Keratinocyte (primary cell): ENCODE data around the gene SSTR5. TPM values are rescaled to one million over a fixed set of nuclear protein-coding genes. Genes with fewer than 3 reads are reported as not detected.

ENCODE experiments used
- DNase-seq: peaks from one replicate; pipeline ENCODE4 v3.0.0-alpha.2; 2011; ENCODE audit warnings: low read depth, missing footprints, low spot score
- FAIRE-seq: peaks from 2 replicates; lab custom pipeline; 2011; peaks lifted over from hg19 to GRCh38; lab: Jason Lieb, UNC
- H2AFZ ChIP-seq: 2 replicates; pipeline ENCODE4 v1.6.0; 2012; ENCODE audit warnings: low read length, control low read depth, inconsistent platforms; ENCODE audit not compliant: control insufficient read depth
- H3K27ac ChIP-seq: 2 replicates; pipeline ENCODE4 v1.5.1; 2011; ENCODE audit warnings: low read length; ENCODE audit not compliant: control insufficient read depth, insufficient read depth
- H3K27me3 ChIP-seq: 3 replicates; pipeline ENCODE4 v1.6.0; 2011; ENCODE audit warnings: low read length; ENCODE audit not compliant: control insufficient read depth, insufficient read depth; ENCODE audit errors: extremely low read depth
- H3K36me3 ChIP-seq, 2 experiments: 2 replicates in 1 of 2; 3 replicates in 1 of 2; pipeline ENCODE4 v1.5.1; 2011; ENCODE audit warnings: low read length in 2 of 2, mild to moderate bottlenecking in 1 of 2; ENCODE audit not compliant: control insufficient read depth in 2 of 2, insufficient read depth in 2 of 2; ENCODE audit errors: extremely low read depth in 1 of 2
- H3K4me1 ChIP-seq: 3 replicates; pipeline ENCODE4 v1.5.1; 2011; ENCODE audit warnings: low read length; ENCODE audit not compliant: control insufficient read depth, insufficient read depth; ENCODE audit errors: extremely low read depth
- H3K4me2 ChIP-seq: 3 replicates; pipeline ENCODE4 v1.6.0; 2011; ENCODE audit warnings: low read depth, low read length; ENCODE audit not compliant: control insufficient read depth, insufficient read depth; ENCODE audit errors: extremely low read depth
- H3K4me3 ChIP-seq, 3 experiments: fragments of 200-600 bp in 1 of 3; sonication (generic) in 1 of 3; 2 replicates in 2 of 3; 3 replicates in 1 of 3; pipeline ENCODE4 v1.5.1; 2011 to 2016; ENCODE audit warnings: low read length in 3 of 3, mild to moderate bottlenecking in 3 of 3, control low read depth in 2 of 3, inconsistent platforms in 1 of 3, low read depth in 1 of 3, mixed read lengths in 1 of 3, mixed run types in 1 of 3, moderate library complexity in 1 of 3; ENCODE audit not compliant: control insufficient read depth in 2 of 3, insufficient read depth in 2 of 3; ENCODE audit errors: extremely low read depth in 1 of 3
- H3K79me2 ChIP-seq: 2 replicates; pipeline ENCODE4 v1.6.0; 2012; ENCODE audit warnings: low read length; ENCODE audit not compliant: control insufficient read depth, insufficient read depth
- H3K9ac ChIP-seq: 3 replicates; pipeline ENCODE4 v1.6.0; 2011; ENCODE audit warnings: low read length; ENCODE audit not compliant: control insufficient read depth, insufficient read depth; ENCODE audit errors: extremely low read depth
- H3K9me1 ChIP-seq: 3 replicates; pipeline ENCODE4 v1.6.0; 2011; ENCODE audit warnings: low read length; ENCODE audit not compliant: control insufficient read depth, insufficient read depth; ENCODE audit errors: extremely low read depth
- H3K9me3 ChIP-seq: 2 replicates; pipeline ENCODE4 v1.5.1; 2012; ENCODE audit warnings: low read depth, low read length; ENCODE audit not compliant: control insufficient read depth
- H4K20me1 ChIP-seq: 3 replicates; pipeline ENCODE4 v1.6.0; 2011; ENCODE audit warnings: low read length; ENCODE audit not compliant: control insufficient read depth, insufficient read depth; ENCODE audit errors: extremely low read depth
- EZH2 ChIP-seq: IDR thresholded peaks from one replicate; pipeline ENCODE4 v1.6.1; 2012; ENCODE audit warnings: inconsistent platforms, mild to moderate bottlenecking, low read length, moderate library complexity
- dilution Hi-C: fragments of 300-500 bp; cut with MboI; formaldehyde crosslinking; loops from one replicate; pipeline ENCODE4 v1.7.0; 2020; ENCODE audit warnings: low sequenced_read_pairs; ENCODE audit not compliant: extremely low pct_ligation_motif_present
- polyA plus RNA-seq, 5 experiments: library from polyadenylated mRNA; depleted of rRNA in 3 of 5; stranded (reverse) in 3 of 5; stranded (forward) in 1 of 5; unstranded in 1 of 5; fragments of >200 nt; gene quantifications; 1 replicate in 1 of 5; 2 replicates in 3 of 5; 3 replicates in 1 of 5; pipeline versions ENCODE4 v1.2.1 to v1.2.3, GENCODE V29; 2011 to 2012; ENCODE audit warnings: missing spikeins in 2 of 5, low read depth in 1 of 5, low replicate concordance in 1 of 5
- TF ChIP-seq, protein P1 (sequence below), 3 experiments: IDR thresholded peaks in 1 of 3; conservative IDR thresholded peaks in 1 of 3; optimal IDR thresholded peaks in 1 of 3; 2 replicates in 2 of 3; 3 replicates in 1 of 3; pipeline versions ENCODE3 to v1.5.1; 2011; ENCODE audit warnings: low read length in 3 of 3, mild to moderate bottlenecking in 3 of 3, moderate library complexity in 2 of 3, control low read depth in 1 of 3, inconsistent platforms in 1 of 3; ENCODE audit not compliant: insufficient read depth in 2 of 3; ENCODE audit errors: extremely low read depth in 1 of 3

Gene SSTR5
- polyA plus RNA-seq, 1 donor (not counting 4 experiments of a cell fraction or from before 2014, with no cell fraction given), result not detected

GRCh38 chr16:1093284-1094123 lies 21.0 kb downstream of the SSTR5 start:
- no peak overlapping the region for H3K27ac ChIP-seq
- no peaks in the 10 kb centered on the region for H3K36me3 ChIP-seq
- no peak overlapping the region for H3K9ac ChIP-seq
- H2AFZ ChIP-seq, result no peak overlapping the region
- FAIRE-seq (no peak), DNase-seq (no peak)
- H3K4me3 ChIP-seq, result no peak overlapping the region
- peaks cover 4% of the 10 kb centered on the region for H3K9me3 ChIP-seq
- H3K4me1 ChIP-seq, result no peaks in the 10 kb centered on the region
- no peaks in the 10 kb centered on the region for H3K9me1 ChIP-seq
- no peaks in the 10 kb centered on the region for H3K79me2 ChIP-seq
- TF ChIP-seq EZH2, result no peak
- TF ChIP-seq, protein P1, sequence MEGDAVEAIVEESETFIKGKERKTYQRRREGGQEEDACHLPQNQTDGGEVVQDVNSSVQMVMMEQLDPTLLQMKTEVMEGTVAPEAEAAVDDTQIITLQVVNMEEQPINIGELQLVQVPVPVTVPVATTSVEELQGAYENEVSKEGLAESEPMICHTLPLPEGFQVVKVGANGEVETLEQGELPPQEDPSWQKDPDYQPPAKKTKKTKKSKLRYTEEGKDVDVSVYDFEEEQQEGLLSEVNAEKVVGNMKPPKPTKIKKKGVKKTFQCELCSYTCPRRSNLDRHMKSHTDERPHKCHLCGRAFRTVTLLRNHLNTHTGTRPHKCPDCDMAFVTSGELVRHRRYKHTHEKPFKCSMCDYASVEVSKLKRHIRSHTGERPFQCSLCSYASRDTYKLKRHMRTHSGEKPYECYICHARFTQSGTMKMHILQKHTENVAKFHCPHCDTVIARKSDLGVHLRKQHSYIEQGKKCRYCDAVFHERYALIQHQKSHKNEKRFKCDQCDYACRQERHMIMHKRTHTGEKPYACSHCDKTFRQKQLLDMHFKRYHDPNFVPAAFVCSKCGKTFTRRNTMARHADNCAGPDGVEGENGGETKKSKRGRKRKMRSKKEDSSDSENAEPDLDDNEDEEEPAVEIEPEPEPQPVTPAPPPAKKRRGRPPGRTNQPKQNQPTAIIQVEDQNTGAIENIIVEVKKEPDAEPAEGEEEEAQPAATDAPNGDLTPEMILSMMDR (optimal IDR thresholded peaks at IDR 0.05 in 1 of 3, IDR thresholded peaks at IDR 0.05 in 1 of 3, conservative IDR thresholded peaks at IDR 0.05 in 1 of 3; ENCODE audit: extremely low read depth in 1 of 3, insufficient read depth in 2 of 3, low read length in 3 of 3), result no peak
- H4K20me1 ChIP-seq, result no peaks in the 10 kb centered on the region
- no peak overlapping the region for H3K4me2 ChIP-seq
- H3K27me3 ChIP-seq, result peaks cover 18% of the 10 kb centered on the region
- dilution Hi-C loops, result no loop called here

- Histone ChIP-seq H3K9me1 (no peaks in the 10 kb centered on the region), H3K27me3 (peaks cover 18% of the 10 kb centered on the region)
- dilution Hi-C loops, result no loop called here
These were observed 21.6 kb downstream of the SSTR5 start for GRCh38 chr16:1094124-1094479.

More at GRCh38 chr16:1094124-1094479, 21.6 kb downstream of the SSTR5 start:
- Histone ChIP-seq H3K79me2 (no peaks in the 10 kb centered on the region), H3K9ac (no peak overlapping the region), H3K9me3 (peaks cover 4% of the 10 kb centered on the region), H2AFZ (no peak overlapping the region), H3K4me2 (no peak overlapping the region), H3K36me3 (no peaks in the 10 kb centered on the region), H4K20me1 (no peaks in the 10 kb centered on the region), H3K4me1 (no peaks in the 10 kb centered on the region), H3K4me3 (no peak overlapping the region), H3K27ac (no peak overlapping the region)
- FAIRE-seq (no peak), DNase-seq (no peak)
- TF ChIP-seq, protein P1 (optimal IDR thresholded peaks at IDR 0.05 in 1 of 3, IDR thresholded peaks at IDR 0.05 in 1 of 3, conservative IDR thresholded peaks at IDR 0.05 in 1 of 3; ENCODE audit: extremely low read depth in 1 of 3, insufficient read depth in 2 of 3, low read length in 3 of 3), result no peak
- no peak for TF ChIP-seq EZH2
